SHP77 treated with DMSO at 0.1 percent for 48 hours (cell line): Measurements from ENCODE around the gene SIK3.
A peak's percentile ranks its signal among the peaks of the same experiment; 100 is the strongest.
"Not testable (repeated sequence)": the region's sequence is repeated elsewhere in the genome, so short reads cannot be mapped to it uniquely, and the experiment has no call there.

Source experiments
- DNase-seq: peaks from one replicate; lab custom pipeline; 2025; lab: John Stamatoyannopoulos, UW

SIK3 gene

DNA sequence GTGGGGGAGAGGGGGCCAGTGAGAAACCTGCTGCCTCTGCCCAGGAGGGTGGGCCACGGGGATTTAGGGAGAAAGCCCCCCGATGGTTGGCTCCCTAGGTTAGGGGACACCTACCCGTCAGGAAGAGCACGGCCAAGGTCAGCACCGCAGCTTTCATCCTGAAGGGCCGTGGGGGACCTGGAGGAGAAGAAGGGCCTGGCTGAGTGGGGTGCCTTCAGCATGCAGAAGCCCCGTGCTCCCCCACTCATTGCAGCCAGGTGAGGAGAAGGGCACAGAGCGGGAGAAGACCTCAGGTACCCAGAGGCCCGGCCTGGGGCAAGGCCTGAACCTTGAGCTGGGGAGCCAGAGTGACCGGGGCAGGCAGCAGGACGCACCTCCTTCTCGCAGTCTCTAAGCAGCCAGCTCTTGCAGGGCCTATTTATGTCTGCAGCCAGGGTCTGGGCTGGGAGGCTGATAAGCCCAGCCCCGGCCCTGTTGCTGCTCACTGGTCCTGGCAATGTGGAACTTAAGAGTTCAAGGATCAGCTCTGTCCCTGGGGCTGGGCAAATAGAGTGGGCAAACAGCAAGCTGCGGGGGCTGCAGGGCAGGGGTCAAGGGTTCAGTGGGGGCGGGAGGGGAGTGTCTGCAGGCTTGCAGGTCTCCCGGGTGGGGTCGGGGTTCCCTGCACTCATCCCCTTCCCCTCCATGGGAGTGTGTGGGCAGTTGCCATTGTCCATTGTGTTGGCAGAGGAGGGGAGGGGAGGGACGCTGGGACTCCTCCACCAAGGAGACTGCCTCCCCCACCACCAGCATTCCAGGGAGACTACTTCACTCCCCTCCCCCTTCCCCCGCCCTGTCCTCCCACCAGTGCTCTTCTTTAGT is 260.8 kb downstream of the SIK3 start, which contains the start of gene APOA1:
APOA1 (minus strand) TSS at position 392 of the 861 bp plus-strand sequence; CDS start at position 157, 235 bp downstream.
- no peak for DNase-seq

DNA sequence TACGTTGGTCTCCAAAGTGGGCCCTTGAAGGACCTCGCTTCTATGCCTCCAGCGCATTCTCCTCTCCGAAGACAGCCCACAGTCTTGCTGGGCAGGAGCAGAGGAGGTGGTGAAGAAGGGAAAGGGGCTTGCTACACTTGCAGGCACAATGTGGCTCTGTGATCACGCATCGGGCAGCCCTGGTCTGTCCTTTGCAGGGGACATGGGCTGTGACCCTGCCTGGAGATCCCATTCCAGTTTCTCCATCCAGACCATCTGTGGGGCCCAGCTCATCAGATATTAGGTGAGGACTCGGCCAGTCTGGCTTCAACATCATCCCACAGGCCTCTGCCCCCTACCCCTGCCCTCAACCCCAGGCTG is 261.6 kb downstream of the SIK3 start:
- DNase-seq, result no peak

DNA sequence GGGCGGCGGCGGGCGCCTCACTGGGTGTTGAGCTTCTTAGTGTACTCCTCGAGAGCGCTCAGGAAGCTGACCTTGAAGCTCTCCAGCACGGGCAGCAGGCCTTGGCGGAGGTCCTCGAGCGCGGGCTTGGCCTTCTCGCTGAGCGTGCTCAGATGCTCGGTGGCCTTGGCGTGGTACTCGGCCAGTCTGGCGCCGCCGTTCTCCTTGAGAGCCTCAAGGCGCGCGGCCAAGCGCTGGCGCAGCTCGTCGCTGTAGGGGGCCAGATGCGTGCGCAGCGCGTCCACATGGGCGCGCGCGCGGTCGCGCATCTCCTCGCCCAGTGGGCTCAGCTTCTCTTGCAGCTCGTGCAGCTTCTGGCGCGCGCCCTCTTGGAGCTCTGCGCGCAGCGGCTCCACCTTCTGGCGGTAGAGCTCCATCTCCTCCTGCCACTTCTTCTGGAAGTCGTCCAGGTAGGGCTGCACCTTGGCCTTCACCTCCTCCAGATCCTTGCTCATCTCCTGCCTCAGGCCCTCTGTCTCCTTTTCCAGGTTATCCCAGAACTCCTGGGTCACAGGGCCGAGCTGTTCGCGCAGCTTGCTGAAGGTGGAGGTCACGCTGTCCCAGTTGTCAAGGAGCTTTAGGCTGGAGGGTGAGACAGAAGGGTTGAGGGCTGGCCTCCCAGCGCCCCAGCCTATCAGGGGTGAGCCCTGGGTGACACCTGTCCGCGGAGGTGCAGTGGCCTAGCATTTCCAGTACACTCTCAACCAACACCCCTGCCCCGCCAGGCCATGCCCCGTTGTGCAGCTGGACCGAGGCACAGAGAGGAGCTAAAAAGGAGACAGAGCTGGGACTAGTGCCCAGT is 262.2 kb downstream of the SIK3 start:
- DNase-seq, result peak; percentile 55

DNA sequence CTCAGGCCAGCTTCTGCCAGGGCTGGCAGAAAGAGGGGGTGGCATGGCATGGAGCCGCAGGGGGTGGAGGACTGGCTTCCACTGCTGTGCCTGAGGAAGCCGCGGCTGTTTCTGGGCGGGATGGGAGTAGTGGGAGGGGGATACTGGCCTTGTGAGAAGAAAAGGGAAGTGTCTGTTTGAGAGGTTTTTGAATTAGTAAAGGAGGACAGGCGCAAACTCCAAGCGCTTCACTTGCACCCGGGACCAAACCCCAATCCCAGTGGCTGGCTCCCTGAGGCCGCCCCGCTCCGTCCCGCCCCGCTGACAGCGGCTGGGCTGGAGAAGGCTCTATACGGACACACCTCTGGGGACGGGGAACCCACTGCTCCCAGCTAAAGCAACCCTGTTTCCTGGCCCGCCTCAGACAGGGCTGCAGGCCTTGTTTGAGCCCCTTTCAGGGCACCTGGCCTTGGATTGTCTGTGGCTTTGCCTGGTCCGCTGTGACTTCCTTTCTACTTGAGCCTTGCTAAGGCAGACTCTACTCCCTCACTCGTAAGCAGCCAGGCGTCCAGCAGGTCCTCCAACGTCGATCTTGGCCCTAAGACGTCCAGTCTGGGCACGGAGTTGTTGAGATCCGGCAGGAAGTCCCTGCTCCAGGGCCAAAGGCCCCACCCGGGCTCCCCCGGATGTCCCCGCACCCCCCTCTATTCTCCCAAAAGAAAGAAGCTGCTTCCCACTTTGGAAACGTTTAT is 263.0 kb downstream of the SIK3 start:
- DNase-seq, result no peak

DNA sequence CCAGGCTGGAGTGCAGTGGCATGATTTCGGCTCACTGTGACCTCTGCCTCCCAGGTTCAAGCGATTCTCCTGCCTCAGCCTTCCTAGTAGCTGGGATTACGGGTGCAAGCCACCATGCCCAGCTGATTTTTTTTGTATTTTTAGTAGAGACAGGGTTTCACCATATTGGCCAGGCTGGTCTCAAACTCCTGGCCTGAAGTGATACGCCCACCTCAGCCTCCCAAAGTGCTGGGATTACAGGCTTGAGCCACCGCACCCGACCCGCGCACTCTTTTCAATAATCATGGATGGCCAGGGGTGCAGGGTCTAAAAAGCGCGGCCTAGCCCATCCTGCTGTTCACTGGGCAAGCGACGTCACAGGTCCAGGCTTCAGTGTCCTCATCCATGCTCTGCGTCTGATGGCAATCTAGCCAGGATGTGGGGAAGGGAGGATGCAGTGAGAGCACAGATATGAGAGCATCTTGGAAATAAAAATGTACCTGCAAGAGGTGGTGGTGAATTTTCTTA is 263.6 kb downstream of the SIK3 start:
- not testable (repeated sequence) for DNase-seq

DNA sequence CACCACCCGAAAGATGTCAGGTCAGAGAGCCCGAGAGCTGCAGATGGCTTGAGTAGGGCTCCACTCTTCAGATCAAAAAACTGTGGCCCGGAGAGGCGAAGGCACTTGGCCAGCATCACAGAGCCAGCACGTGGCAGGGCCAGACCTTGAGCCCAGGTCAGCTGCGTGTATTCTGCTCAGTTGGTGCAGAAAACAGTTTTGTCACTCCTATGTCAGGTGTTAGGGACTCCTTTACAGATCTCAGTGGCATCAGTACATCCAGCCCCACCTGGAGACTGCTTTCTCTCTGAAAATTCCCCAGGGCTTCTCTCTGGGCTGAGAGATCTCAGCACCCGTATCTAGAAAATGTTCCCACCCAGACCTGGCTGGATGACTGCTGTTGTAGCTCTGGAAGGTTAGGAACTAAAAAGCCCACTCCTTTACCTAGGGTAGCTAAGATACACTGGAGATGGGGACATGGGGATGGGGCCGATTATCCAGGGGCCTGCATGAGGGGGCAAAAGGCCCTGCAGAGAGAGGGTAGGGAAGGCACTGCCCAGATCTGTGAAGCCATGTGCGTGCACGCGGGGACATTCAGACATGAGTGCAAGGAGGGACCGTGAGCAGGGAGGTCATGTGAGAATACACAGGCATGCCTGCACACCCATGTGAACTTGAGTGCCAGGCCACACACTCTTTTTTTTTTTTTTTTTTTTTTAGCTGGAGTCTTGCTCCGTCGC is 264.3 kb downstream of the SIK3 start:
- DNase-seq, result no peak

DNA sequence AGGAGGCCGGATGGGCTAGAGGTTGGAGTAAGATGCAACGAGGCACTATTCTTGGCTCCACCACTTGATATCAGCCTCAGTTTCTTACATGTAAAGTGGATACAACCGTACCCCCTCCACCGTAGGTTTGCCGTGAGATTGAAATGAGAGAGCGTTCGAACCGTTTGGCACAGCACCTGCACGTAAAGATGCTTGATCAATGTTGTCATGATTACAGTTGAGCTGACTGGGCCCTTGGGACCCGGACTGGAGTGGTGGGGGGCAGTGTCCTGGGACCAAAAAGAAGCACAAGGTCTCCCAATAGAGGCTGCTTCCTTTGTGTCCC is 264.8 kb downstream of the SIK3 start:
- DNase-seq, result no peak

DNA sequence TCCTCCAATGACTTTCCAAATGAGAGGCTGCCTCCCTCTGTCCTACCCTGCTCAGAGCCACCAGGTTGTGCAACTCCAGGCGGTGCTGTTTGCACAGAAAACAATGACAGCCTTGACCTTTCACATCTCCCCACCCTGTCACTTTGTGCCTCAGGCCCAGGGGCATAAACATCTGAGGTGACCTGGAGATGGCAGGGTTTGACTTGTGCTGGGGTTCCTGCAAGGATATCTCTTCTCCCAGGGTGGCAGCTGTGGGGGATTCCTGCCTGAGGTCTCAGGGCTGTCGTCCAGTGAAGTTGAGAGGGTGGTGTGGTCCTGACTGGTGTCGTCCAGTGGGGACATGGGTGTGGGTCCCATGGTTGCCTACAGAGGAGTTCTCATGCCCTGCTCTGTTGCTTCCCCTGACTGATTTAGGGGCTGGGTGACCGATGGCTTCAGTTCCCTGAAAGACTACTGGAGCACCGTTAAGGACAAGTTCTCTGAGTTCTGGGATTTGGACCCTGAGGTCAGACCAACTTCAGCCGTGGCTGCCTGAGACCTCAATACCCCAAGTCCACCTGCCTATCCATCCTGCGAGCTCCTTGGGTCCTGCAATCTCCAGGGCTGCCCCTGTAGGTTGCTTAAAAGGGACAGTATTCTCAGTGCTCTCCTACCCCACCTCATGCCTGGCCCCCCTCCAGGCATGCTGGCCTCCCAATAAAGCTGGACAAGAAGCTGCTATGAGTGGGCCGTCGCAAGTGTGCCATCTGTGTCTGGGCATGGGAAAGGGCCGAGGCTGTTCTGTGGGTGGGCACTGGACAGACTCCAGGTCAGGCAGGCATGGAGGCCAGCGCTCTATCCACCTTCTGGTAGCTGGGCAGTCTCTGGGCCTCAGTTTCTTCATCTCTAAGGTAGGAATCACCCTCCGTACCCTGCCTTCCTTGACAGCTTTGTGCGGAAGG is 265.6 kb downstream of the SIK3 start:
- DNase-seq, result no peak

DNA sequence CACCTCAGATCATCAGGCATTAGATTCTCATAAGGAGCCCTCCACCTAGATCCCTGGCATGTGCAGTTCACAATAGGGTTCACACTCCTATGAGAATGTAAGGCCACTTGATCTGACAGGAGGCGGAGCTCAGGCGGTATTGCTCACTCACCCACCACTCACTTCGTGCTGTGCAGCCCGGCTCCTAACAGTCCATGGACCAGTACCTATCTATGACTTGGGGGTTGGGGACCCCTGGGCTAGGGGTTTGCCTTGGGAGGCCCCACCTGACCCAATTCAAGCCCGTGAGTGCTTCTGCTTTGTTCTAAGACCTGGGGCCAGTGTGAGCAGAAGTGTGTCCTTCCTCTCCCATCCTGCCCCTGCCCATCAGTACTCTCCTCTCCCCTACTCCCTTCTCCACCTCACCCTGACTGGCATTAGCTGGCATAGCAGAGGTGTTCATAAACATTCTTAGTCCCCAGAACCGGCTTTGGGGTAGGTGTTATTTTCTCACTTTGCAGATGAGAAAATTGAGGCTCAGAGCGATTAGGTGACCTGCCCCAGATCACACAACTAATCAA is 266.4 kb downstream of the SIK3 start:
- DNase-seq, result no peak

DNA sequence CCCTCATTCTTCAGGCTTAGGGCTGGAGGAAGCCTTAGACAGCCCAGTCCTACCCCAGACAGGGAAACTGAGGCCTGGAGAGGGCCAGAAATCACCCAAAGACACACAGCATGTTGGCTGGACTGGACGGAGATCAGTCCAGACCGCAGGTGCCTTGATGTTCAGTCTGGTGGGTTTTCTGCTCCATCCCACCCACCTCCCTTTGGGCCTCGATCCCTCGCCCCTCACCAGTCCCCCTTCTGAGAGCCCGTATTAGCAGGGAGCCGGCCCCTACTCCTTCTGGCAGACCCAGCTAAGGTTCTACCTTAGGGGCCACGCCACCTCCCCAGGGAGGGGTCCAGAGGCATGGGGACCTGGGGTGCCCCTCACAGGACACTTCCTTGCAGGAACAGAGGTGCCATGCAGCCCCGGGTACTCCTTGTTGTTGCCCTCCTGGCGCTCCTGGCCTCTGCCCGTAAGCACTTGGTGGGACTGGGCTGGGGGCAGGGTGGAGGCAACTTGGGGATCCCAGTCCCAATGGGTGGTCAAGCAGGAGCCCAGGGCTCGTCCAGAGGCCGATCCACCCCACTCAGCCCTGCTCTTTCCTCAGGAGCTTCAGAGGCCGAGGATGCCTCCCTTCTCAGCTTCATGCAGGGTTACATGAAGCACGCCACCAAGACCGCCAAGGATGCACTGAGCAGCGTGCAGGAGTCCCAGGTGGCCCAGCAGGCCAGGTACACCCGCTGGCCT is 267.9 kb downstream of the SIK3 start:
- no peak for DNase-seq

DNA sequence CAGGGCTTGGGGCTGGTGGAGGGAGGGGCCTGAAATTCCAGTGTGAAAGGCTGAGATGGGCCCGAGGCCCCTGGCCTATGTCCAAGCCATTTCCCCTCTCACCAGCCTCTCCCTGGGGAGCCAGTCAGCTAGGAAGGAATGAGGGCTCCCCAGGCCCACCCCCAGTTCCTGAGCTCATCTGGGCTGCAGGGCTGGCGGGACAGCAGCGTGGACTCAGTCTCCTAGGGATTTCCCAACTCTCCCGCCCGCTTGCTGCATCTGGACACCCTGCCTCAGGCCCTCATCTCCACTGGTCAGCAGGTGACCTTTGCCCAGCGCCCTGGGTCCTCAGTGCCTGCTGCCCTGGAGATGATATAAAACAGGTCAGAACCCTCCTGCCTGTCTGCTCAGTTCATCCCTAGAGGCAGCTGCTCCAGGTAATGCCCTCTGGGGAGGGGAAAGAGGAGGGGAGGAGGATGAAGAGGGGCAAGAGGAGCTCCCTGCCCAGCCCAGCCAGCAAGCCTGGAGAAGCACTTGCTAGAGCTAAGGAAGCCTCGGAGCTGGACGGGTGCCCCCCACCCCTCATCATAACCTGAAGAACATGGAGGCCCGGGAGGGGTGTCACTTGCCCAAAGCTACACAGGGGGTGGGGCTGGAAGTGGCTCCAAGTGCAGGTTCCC is 268.6 kb downstream of the SIK3 start, which contains the start of gene APOC3:
APOC3 (plus strand) TSS at position 383 of the 659 bp plus-strand sequence. CDS start 676 bp downstream, outside the sequence.
- no peak for DNase-seq

DNA sequence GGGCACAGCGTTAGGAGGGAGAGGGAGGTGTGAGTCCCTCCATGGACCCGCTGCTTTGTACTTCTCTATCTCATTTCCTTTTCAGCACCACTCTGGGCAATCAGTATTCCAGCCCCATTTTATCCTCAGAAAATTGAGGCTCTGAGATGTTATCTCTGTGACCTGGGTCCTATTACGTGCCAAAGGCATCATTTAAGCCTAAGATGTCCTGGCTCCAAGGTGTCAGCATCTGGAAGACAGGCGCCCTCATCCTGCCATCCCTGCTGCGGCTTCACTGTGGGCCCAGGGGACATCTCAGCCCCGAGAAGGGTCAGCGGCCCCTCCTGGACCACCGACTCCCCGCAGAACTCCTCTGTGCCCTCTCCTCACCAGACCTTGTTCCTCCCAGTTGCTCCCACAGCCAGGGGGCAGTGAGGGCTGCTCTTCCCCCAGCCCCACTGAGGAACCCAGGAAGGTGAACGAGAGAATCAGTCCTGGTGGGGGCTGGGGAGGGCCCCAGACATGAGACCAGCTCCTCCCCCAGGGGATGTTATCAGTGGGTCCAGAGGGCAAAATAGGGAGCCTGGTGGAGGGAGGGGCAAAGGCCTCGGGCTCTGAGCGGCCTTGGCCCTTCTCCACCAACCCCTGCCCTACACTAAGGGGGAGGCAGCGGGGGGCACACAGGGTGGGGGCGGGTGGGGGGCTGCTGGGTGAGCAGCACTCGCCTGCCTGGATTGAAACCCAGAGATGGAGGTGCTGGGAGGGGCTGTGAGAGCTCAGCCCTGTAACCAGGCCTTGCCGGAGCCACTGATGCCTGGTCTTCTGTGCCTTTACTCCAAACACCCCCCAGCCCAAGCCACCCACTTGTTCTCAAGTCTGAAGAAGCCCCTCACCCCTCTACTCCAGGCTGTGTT is 269.4 kb downstream of the SIK3 start:
- no peak for DNase-seq

DNA sequence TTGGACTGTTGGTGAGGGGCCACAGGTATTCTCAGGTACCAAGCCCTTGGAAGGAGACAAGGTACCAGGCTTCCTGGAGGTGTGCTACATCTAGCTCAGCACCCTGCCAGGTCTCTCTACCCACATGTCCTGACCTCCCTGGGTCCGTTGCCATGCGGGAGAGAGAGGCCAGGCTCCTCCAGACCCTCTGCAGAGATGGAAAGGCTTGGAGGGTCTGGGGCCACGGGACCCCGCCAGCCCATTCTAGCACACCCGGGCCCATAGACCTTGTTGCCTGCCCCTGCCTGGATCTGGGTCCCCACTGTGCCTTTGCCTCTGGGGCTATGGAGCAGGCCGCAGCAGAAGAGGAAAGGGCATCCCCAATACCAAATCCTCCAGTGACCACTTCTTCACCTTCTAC is 270.8 kb downstream of the SIK3 start:
- no peak for DNase-seq

DNA sequence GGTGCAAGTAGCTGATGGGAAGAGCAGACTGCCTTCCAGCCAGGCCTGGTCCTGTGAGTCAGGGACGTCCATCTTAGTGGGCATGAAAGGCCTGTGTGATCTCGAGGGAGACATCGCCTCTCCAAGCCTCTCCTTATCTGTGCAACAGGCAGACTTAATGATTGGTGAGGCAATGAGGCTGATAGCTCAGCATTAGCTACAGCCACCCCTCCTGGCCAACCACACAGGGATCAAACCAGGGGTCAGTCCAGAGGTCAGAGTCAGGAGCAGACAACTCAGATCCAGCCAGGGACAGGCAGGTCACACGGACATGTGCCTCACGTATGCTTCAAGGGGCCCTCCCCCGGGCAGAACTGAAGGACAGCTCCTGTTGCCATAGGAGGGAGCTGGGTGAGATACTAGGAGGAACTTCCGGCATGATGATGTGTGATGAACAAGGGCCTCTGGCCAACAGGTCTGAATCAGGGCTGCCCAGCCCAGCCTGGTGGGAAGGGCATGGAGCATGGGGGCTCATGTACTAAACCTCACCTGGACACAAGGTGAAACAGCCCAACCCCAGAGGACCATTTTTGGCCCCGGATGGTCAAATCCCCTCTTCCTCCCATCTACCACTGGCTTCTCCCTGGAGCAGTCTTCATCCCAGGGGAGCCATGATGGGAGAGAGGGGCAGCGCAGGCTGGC is 271.3 kb downstream of the SIK3 start:
- DNase-seq, result no peak

DNA sequence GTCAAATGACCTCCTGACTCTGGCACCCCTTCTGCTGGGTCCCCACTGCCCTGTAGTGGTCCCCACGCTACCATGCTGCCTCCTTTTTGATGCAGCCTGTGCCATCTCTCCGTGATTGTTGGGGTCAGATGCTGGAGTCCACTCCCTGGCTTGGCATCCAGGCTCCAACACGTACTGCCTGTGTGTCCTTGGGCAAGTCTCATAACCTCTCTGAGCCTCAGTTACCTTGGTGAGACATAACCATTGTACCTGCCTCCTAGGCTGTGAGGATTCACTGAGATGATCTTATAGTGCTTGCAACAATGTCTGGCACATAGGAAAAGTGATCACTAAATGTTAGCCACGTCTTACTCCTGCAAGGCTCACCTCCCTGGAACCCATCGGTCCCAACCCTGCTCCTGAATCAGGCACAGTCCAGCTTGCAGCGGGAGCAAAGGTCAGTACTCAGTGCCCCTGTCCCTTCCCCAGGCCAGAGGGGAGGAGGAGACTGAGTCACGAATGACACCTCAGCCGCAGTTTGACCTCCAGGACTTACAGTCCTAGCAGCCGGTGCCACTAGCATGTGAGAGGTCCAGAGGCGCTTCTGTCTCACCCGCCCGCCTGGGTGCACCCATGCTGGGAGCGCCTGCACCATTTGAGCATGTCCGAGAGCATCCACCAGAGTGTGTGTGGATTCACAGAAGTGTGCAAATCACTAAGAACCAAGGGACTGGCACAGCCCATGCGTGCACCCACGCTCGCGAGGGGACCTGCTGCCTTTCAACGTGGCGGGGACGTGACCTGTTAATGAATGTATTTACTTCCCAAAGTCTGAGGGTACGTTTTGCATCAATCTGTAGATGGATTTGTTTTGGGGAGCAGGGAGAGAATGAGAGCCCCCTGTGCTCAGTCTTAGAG is 272.1 kb downstream of the SIK3 start:
- DNase-seq, result no peak

DNA sequence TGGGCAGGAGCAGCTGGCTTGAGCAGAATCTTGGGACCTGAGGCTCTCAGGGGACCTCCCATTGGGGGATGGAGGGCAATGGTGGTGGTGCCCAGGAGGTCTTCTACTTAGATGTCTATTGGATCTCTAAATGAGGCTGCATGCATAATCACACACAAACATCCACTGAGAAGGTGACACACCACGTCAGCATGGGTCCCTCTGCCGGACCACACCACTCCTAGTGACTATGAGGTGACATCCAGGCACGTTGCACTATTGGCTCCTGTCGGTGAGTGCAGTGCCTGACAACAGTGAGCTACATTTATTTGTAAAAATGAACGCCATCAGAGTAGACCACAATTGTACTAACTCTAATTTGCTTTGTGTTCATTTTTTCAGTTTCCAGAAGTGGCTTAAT is 272.8 kb downstream of the SIK3 start:
- DNase-seq, result no peak
